Measurements from ENCODE around the gene KIF25.

The KIF25 gene, protein sequence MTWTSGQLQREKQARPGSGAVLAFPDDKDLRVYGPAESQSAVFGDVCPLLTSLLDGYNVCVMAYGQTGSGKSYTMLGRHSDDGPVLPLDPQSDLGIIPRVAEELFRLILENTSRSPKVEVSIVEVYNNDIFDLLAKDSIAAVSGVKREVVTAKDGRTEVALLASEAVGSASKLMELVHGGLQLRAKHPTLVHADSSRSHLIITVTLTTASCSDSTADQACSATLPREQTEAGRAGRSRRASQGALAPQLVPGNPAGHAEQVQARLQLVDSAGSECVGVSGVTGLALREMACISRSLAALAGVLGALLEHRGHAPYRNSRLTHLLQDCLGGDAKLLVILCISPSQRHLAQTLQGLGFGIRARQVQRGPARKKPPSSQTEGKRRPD

DNA sequence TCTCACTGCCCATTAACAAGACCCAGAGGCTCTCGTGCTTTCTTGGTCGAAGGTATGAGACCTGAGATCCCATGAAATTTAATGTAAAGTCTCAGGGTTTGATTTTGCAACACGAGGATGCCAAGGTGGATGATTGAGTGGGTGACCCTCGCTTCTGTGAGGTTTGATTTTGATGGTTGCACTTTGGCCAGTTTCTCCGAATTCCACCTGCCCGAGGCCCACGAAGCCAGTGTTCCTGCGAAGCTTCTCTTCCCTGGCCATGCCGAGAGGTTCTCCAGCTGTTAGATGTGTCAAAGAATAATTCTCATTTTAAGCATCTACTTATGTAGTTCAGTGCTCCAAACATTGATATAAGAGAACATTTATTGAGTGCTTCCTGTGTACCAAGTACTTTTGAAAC, at the start of gene KIF25:
TSS of gene KIF25 (plus strand) at position 30 of the 400 bp plus-strand sequence. CDS start 31,915 bp downstream, outside the sequence.
- DNase-seq (ENCODE audit: low read depth in 2 of 2) = no peak

DNA sequence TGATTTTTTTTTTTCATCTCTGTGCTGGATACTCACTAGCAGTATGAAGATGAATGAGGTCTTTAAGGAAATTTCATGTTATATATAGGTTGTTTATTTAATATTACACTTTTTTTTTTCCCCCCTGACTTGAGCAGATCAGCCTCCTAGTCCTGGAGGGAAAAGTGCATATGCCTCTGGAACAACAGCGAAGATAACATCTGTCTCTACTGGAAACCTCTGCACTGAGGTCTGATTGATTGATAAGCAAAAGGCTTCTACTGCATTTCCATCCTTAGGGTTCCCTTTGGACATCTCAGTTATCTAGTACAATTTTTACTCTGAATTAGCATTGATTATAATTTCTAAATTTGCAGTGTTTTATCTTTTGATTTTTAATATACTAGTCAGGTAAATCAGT, 49.8 kb upstream of the KIF25 start:
- DNase-seq (ENCODE audit: low read depth in 2 of 2) = no peak

DNA sequence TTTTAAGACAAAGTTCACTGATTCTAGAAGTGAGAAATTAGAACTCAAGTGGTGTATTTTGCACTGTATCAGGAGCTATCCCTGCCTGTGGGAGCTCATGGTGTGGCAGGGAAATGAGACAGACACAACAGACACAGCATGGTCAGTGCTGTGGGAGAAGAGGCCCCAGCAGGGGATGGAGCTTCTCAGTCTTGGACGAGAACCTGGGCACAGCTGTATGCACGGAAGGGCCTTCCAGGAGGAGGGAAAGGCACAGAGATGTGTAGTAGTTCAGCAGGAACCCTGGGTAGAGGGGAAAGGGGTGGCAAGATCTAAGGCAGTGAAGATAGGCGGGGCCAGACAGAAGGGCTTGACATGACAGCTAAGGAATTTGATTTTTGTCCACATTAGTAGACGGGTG, 48.8 kb upstream of the KIF25 start:
- no peak for DNase-seq (ENCODE audit: low read depth in 2 of 2)

DNA sequence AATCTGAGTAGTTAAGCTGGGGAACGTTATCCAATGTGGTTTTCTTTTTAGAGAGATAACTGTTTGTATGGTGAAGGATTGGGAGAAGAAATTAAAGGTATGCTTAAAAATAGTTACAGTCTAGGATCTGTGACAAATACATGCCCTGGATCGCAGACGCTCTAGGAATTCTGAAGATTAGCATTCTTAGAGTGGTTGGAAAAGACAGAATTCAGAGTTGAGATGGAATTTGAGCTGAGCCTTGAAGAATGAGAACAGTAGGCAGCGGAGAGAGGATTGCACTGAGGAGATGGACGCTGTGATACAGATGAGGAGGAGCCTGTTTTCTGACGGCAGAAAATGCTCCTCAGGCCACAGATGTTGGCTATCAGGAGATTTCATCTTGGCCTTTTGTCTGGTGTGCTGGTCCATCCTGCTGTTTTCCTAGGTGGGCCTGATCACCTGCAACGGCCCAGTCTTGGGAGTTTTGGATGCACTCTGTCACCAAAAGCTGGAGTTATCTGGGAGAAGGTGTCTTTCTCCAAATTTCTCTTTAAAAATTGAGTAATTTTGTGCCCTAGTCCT, 48.3 kb upstream of the KIF25 start:
- no peak for DNase-seq (ENCODE audit: low read depth in 2 of 2)

DNA sequence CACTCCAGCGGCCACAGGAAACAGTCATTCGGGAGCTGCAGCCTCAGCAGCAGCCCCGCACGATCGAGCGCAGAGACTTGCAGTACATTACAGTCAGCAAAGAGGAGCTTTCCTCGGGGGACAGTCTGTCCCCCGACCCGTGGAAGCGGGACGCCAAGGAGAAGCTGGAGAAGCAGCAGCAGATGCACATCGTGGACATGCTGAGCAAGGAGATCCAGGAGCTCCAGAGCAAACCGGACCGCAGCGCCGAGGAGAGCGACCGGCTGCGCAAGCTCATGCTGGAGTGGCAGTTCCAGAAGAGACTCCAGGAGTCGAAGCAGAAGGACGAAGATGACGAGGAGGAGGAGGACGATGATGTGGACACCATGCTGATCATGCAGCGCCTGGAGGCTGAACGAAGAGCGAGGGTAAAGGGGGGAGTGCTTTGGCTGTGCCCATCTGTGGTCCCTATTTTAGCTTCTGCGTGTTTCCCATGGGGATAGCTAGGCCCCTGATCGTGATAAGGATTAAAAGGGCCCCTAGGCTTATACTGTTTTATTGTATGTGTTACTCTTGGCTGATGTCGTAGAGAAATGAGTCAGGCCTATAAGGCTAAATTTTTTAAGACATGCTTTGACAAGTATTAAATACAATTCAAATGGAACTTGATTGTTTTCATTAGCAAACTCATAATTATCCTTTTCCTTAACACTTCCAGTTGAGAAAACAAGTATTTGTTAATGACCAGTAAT, 45.5 kb upstream of the KIF25 start:
- no peak for DNase-seq (ENCODE audit: low read depth in 2 of 2)

DNA sequence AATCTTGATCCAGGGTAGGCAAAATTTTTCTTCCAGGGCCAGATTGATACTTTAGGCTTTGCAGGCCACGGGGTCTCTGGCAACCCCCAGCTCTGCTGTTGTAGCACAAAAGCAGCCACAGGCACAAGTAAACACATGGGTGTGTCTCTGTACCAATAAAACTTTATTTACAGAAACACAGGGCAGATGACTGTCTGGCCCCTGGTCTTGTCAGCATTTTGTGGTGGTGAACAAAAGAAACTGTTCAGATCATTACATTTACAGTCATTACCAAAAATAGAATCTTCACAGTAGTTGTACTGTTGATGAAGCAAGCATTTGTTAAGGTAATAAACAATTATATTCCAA, 45.0 kb upstream of the KIF25 start:
- no peak for DNase-seq (ENCODE audit: low read depth in 2 of 2)

DNA sequence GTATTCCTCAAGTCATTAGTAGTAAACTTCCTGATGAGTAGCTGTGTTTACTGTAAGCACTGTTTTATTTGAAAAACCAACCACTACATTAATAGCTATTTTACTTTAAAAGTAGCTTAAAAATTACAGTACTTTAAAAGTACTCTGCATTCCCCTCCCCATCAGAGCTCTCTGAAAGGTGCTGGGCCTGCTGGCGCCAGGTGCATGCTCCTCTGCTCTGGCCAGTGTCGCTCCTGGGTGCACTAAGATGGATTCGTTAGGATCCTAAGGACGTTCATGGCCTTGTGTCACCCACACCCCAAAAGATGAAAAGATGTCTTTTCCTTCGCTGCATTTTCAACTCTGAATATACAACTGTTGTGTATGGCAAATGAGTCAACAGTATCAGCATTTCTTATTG, 43.9 kb upstream of the KIF25 start:
- no peak for DNase-seq (ENCODE audit: low read depth in 2 of 2)

DNA sequence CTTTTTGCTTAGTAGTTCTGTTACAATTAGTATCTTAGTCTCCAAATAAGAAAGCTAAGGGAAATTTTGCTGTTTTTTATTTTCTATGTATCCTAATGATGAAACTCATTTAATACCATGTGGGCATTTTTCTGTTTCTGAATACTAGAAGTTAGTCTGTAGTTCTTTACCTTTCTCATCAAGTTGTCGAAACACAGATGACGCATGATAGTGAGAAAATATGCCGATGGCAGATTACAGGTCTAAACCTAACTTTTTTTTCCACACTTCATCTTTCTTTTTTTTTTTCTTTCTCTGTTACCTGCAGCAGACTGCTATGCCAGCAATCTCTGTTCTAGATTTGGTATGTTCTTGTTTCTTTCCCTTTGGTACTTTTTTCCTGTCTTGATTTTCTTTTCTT, 43.3 kb upstream of the KIF25 start:
- DNase-seq (ENCODE audit: low read depth in 2 of 2) = no peak

DNA sequence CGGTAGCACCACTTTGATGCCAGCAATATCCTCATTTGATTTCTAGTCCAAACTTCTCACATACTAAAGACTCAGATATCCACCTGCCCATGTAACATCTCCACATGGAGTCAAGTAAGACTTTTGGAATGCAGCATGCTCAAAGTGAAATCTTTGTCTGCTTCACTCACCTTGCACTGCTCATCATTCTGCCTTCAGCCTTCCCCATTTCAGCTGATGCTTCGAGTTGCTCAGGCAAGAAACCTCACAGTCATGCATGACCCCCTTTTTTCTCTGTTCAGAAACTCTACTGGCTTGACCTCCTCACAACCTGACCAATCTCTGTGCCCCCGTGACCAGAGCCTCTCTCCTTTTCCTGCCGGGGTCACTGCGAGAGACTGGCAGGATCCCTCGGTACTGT, 41.0 kb upstream of the KIF25 start:
- no peak for DNase-seq (ENCODE audit: low read depth in 2 of 2)

DNA sequence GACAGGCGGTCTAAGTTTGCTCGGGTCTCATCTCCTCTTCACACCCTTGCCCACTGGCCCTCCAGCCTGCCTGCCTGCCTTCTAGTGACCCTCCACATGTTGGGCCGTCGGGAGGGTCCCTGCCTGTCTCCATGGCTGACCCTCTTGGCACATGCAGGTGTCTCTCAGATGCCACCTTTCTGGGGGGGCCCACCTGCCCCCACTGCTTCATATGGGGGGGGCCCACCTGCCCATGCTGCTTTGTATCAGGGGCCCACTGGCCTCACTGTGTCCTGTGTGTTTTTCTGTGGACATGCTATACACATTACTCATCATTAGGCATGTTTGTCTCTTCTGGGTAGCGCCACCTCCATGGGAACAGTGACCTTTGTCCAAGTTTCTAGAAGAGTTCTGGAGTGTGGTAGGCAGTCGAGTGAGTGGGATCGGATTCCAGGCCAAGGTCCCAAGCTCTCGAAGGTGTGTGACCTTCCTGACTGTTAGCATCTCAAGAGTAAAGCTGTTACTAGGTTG, 40.4 kb upstream of the KIF25 start:
- no peak for DNase-seq (ENCODE audit: low read depth in 2 of 2)

DNA sequence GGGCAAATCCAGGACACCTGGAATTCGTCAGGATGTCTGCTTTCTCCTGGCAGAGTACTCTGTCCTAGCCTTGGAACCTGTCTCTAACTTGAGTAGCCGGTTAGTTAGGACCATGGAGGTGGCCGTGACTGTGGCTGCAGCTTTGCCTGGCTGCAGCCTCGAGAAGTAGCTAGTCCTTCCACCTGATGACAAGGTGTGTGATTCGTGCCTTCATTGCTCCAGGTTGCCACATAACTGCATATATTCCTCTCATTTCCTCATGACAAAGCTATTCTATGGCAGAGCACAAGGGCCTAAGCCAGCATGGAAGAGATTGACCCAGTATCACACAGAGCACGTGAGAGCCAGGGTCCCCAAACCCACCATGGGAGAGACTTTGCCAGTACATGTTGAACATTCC, 39.8 kb upstream of the KIF25 start:
- no peak for DNase-seq (ENCODE audit: low read depth in 2 of 2)

DNA sequence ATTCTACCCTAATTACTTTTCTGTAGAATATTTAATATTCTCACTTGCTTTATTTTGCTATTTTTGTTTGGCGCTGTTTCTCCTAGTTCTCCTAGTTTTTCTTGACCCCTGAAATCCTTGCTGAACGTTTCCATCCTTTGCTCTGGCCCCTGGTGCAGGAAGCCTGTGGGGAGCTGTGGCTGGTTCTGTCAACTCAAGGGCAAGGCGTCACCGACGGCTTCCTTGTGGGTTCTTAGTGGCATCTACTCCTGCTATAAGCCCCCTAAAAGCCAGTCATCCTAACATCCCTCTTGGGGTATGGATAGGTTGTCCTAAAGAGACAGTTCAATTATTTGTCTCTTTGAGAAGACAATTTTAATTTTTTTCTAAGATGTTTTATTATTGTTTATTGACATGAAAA, 36.9 kb upstream of the KIF25 start:
- DNase-seq (ENCODE audit: low read depth in 2 of 2) = no peak

DNA sequence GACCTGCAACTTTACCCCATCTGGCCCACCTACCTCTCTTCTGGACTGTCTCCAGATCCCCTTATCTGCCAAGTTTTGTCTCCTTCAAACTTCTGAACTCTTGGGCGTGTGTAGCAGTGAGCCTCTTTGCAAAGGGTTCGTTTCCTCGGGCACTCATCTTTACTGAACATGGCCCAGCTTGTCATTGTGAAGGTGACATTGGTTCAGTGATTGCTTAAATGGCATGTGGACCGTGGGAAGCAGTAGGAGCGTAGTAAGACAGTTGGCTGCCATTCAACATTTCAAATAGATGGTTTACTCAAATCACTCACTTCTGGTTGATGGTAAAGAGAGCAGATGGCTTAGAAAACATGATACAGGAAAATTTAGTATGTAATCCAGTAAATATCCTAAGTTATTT, 34.8 kb upstream of the KIF25 start:
- no peak for DNase-seq (ENCODE audit: low read depth in 2 of 2)

DNA sequence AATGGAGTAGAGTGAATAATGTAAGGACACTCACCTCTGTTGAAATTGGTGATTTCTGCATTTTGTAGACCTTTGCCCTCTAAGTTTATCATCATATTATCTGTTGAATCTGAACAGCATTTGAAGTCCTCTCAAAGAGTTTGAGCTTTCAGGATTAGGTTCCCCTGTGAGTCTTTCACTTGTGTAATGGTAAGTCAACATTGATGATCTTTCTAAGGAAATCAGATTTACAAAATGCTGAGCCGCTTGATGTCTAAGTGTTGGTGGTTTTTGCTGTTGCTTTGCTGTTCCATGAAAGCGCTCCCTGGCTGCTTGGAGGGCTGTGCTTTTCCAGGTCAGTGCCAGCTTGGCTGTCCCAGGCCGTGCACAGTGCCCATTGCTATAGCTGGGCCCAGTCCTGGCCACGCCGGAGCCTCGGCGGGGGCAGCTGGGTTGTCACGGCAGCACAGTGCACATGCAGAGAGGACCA, 33.8 kb upstream of the KIF25 start:
- DNase-seq (ENCODE audit: low read depth in 2 of 2) = no peak

DNA sequence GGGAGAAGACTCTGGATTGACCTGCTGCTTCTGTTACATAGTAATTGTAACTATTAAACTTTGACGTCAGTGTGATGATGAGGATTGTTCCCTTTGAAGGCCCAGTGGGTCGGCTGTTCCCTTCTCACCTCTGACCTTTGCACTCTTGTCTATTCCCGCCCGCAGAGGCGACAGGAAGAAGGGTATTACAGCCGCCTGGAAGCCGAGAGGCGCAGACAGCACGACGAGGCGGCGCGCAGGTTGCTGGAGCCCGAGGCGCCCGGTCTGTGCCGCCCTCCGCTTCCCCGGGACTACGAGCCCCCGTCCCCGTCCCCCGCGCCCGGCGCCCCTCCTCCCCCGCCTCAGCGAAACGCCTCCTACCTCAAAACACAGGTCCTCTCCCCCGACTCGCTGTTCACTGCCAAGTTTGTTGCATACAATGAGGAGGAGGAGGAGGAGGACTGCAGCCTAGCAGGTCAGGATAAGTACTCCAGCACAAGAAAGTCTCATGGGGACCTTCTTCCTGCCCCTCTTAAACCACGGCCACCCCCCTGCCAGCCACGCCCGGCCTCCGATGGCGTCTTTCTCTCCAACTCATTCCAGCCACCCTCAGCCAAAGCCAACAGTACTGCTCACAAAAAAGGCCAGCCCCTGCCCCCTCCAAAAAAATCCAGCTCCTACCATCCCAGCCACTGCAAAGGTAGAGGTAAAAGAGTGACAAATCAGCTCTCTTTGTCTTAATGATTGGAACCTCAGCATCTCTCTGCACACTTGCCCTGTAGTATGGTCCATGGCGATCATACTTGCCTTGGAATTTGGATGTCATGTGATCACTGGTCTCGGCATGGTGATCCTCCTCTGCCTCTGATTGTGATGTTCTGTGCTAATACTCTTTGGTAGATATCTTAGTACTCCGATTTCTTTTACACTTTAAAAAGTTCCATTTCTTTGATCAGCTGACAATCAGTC, 31.6 kb upstream of the KIF25 start:
- DNase-seq (ENCODE audit: low read depth in 2 of 2) = no peak

DNA sequence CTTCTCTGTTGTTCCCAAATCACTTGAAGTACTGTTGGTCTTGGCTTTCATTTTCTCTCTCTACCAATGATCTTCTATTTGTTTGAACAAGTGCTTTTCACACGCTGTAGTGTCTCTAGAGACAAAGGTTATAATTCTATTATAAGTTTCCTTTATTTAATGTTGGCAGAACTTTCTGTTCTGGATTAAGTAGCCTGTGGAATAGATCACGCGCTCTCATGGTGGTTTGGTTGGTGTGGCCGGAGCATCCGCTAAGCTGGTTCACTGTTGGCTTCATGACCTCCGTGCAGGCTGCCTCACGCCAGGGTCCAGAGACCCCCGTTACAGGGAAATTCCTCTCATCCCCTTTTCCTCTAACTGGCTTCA, 30.9 kb upstream of the KIF25 start:
- DNase-seq (ENCODE audit: low read depth in 2 of 2) = no peak

DNA sequence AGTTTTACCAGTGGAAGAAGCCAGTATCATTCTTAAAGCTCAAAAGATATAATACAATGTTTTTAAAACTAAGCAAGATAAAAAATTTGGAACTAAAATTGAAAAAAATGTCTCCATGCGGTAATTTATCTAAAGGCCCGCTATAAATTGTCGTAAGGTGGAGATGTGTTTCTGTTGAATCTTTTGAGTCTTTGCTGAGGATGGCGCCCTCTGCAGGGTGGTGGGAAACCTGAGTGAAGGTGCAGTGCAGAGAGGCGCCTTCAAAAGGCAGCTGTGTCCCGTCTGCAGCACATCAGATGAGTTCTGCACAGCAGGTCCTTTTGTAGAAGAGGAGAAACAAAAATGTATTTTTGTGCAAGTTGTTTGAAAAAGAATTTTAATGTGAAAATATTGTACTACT, 29.4 kb upstream of the KIF25 start:
- DNase-seq (ENCODE audit: low read depth in 2 of 2) = no peak

DNA sequence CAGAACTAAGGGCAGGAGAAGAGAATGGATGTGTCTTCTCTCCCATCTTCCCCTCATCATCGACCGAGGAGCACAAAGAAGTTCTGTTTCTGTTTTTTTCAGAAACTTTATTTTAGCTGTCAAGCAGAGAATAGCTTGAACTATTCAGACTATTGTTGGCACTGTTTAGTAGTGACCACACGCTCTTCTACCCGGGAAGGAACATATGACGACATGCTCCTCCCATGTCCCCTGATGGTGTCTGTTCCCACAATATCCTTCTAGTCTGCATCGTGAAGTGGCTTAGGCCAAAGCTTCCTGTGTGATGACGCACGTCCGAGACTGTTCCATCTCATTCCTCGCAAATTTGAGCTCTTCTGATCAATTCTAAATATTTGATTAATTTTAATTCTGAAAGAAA, 27.2 kb upstream of the KIF25 start:
- DNase-seq (ENCODE audit: low read depth in 2 of 2) = no peak

DNA sequence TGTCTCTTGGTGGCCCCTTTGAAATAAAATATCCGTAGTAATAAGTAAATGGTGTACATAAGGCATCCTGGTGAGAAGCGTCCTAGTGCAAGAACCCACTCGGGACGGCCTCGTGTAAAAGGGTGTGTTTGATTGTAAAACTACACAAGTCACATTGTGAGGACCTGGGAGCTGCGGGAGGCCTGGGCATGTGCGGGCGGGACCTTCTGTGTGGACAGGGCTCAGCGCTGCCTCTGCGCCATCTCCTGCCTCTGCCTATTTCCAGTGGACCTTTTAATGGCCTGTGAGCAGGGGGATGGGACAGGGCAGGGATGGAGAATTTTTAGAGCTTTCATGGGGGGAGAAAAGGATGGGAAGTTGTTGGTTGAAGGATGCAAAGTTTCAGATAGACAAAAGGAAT, 25.3 kb upstream of the KIF25 start:
- DNase-seq (ENCODE audit: low read depth in 2 of 2) = no peak

DNA sequence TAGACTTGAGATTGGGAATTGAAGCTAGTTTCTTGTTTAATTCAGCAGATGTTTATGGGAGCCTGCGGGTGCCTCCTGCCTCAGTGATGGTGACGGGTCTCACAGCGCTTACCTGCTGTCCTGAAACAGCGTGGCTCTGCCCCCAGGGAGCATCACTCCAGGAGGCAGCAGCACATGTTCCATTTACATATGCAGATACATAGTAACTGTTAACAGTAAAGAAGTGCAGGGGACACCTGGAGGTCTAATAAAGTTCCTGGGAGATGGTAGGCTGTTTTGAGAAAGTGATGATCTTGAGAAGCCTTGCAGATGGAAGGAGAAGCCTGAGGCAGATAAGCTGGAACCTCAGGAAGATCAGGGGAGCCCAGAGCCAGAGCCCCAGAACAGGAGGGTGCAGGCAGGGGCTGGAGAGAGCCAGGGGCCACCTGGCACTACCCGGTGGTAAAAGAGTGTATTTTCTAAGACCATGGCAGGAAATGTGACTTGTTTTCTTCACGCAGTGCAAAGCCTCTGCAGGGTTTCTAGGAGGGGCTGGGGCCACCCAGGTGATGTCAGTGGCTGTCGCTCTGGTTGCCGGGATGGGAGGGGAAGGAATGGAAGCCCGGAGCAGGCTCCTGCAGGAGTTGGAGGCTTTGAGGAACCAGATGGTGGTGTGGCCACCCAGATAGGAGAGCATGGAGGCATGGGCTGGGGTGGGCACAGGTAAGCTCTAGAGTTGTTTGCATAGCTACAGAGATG, 24.2 kb upstream of the KIF25 start:
- no peak for DNase-seq (ENCODE audit: low read depth in 2 of 2)
